ENCODE data around the gene MST1R.

MST1R gene

DNA sequence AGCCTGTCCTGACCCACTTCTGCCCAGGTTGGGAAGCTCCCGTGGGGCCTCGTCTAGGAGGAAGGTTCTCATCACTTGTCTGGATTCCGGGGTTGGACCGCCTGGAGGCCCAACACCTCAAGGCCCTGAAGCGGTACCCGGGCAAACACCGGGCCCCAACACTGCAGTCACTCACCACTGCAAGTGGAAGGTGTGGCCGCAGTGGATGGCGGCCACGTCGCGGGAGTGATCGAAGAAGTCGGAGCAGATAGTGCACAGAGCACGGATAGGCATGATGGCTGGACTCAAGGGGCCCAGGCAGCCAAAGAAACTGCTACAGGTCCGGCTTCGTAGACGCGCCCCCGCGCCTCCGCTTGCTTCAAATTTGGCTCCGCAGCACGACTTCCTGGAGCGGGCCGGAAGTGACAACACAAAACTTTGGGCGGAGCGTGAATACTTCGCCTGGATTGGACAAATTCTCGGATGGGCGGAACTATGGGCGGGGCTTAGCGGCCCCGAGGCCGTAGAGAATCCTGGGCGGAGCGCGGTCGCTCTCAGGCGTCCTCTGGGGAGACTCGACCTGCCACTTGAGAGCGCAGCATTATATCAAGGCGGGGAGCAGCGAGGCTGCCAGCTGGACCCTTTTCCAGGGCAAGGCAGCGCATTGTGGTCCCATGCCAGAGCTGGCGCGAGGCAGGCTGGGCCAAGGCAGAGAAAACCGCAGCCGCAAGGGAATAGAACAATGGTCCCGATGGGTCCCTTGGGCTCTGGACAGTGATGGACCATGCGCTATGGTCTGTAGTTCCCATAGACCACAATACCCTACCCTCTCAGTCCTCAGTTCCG, 47.3 kb downstream of the MST1R start, which contains the start of gene TRAIP:
Gene TRAIP (minus strand): TSS at position 384 of the 825 bp plus-strand sequence. CDS start 111 bp downstream, at position 273.
- peak within 1 kb of the TSS; percentile 79 for H3K4me3 ChIP-seq (ENCODE audit: low read depth, low read length)
- peak; percentile 91 for DNase-seq (ENCODE audit: low read depth)
- TF ChIP-seq, protein P1, sequence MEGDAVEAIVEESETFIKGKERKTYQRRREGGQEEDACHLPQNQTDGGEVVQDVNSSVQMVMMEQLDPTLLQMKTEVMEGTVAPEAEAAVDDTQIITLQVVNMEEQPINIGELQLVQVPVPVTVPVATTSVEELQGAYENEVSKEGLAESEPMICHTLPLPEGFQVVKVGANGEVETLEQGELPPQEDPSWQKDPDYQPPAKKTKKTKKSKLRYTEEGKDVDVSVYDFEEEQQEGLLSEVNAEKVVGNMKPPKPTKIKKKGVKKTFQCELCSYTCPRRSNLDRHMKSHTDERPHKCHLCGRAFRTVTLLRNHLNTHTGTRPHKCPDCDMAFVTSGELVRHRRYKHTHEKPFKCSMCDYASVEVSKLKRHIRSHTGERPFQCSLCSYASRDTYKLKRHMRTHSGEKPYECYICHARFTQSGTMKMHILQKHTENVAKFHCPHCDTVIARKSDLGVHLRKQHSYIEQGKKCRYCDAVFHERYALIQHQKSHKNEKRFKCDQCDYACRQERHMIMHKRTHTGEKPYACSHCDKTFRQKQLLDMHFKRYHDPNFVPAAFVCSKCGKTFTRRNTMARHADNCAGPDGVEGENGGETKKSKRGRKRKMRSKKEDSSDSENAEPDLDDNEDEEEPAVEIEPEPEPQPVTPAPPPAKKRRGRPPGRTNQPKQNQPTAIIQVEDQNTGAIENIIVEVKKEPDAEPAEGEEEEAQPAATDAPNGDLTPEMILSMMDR (conservative IDR thresholded peaks at IDR 0.05; ENCODE audit: low read depth, low read length), result no peak

DNA sequence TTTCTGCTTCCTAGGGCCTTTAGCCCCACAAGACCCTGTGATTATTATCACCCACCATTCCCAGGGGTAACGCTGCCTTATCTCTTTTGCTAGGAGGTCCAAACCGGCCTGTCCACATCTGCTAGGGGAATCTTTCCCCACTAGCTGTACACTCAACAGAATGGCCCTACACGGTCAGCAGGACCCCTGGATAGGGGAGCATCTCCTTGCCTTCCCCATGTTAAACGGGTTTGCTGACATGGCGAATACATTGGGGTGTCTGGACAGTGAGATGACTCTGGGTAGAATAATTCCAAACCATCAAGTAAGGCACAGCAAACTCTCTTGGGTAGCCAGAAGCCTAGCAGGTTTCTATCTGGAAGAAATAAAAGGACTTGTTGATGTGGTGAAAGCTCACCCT, 48.0 kb downstream of the MST1R start:
- no peak overlapping the region for H3K4me3 ChIP-seq (ENCODE audit: low read depth, low read length)
- TF ChIP-seq, protein P1 (conservative IDR thresholded peaks at IDR 0.05; ENCODE audit: low read depth, low read length), result no peak
- no peak for DNase-seq (ENCODE audit: low read depth)

DNA sequence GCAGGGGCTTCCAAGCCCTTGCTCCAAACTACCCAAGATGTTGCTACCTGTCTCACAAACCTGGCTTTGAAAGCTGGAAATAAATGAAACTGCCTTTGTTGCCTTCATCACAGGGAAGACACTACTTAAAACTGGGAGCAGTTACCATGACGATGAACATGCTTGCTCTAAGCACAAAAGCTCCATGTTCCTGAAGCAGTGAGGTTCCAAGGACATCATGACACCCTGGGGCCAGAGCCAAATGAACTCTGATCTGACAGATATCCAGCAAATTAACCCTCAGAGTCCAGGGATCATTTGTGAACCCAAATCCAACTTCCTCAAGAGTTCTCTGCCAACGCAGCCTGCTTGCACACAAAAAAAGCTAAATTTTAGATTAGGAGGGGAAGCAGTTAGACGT, 58.0 kb downstream of the MST1R start:
- no peak overlapping the region for H3K4me3 ChIP-seq (ENCODE audit: low read depth, low read length)
- TF ChIP-seq, protein P1 (conservative IDR thresholded peaks at IDR 0.05; ENCODE audit: low read depth, low read length), result no peak
- DNase-seq (ENCODE audit: low read depth), result no peak

DNA sequence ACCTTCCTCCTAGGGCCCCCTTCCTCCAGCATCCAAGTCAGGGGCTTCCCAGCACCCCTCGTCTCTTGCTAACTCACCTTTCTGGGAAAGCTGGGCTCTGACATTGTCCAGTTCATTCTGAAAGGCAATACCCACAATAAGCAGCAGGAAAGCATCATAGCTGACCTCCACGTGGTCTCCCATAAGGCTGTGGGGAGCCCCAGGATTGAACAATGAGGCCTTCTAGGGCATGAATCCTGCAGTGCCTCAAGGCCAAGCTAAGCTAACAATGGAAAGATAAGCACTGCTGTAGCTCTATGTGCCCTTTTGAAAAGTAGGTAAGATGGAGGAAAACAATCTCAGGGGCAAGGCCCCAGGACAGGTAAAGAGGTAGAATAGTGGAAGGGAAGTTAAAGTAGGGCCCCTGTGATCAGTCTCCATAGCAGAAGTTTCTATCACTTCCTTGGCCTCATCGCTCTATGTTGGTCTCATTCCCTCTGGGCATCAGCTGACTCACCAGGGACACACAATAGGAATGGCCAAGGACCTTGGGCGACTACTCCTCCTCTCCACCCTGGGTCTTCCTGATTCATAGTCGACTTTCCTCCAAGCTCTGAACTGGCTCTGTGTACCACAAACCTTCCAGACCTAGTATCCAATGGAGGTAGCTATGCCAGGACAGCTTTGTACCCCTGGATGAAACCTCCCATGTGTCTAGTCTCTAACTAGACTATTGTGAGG, 59.0 kb downstream of the MST1R start:
- no peak for DNase-seq (ENCODE audit: low read depth)
- TF ChIP-seq, protein P1 (conservative IDR thresholded peaks at IDR 0.05; ENCODE audit: low read depth, low read length), result no peak
- no peak overlapping the region for H3K4me3 ChIP-seq (ENCODE audit: low read depth, low read length)

DNA sequence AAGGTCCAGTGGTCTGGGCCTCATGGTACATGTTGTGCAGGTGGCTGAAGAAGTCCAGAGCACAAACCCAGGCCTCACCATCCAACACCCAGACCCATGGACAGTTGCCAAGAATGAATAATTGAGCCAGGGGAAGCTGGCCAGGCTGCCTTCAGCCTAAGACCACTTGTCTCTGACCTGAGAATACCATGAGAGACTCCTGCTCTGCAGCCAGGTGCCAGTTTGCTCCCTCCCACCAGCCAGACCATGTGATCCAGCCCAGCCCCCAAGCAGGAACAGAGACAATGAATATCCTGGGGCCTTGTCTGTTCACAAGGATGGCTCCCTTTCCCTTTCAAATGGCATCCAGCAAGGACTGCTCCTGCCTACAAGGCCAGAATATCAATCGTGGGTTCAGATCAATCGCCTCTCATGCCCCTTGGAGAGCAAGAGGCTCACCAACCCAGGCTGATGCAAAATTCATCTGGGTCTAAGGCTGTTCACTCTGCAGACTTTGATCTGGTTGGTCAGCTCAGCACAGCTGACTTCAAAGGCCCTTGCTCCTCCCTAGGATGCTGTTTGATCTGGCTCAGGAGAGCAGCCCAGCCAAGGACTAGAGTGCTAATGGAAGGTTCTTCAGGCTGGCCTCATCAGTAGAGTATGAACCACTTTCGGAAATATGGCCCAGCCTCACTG, 60.7 kb downstream of the MST1R start:
- no peak overlapping the region for H3K4me3 ChIP-seq (ENCODE audit: low read depth, low read length)
- TF ChIP-seq, protein P1 (conservative IDR thresholded peaks at IDR 0.05; ENCODE audit: low read depth, low read length), result no peak
- DNase-seq (ENCODE audit: low read depth), result no peak

DNA sequence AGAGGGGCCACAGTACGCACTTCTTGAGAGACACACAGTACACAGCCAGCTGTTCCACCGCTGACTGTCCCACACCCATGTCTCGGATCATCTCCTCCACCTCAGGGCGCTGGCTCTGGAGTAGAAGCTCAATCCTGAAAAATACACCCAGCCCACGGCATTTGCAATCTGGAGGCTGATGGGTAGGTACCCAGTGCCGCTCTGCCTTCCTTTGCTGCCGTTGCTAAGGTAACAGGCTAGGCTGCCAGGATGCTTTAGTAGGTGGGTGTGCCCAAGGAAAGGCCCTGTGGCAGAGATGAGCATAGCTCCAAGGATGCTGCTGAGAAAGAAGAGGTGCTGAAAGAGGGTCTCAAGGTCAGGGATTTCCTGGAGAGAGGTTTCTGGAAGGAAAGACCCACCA, 61.9 kb downstream of the MST1R start:
- H3K4me3 ChIP-seq (ENCODE audit: low read depth, low read length), result no peak overlapping the region
- TF ChIP-seq, protein P1 (conservative IDR thresholded peaks at IDR 0.05; ENCODE audit: low read depth, low read length), result no peak
- DNase-seq (ENCODE audit: low read depth), result no peak
